Measurements from ENCODE around the gene CSH2. TPM values are rescaled to one million over a fixed set of nuclear protein-coding genes. Genes with fewer than 3 reads are reported as not detected.
A peak's percentile ranks its signal among the peaks of the same experiment; 100 is the strongest.

Gene CSH2
- total and polyA plus RNA-seq, 2 of the 13 experiments (the other 11 are each of a cell fraction or from before 2014, with no cell fraction given), result not detected

GRCh38 chr17:63840591-63841349 lies 32.7 kb downstream of the CSH2 start:
- H3K4me1 ChIP-seq (ENCODE audit: insufficient read depth, low read length), result peaks cover 44% of the 10 kb centered on the region
- CTCF ChIA-PET (ENCODE audit: low intra/inter-chr PET ratio, low total read pairs), result no interaction called here
- intact Hi-C loops (cut with micrococcal nuclease; ENCODE audit: unreplicated experiment) (loop anchor here (1.0 to 5.0 kb wide), 2 partner anchors 13 to 68 kb away; partner anchors contain the start of genes CCDC47, DDX42, FTSJ3 and PSMC5), in situ Hi-C loops (cut with HindIII; ENCODE audit: extremely low pct_ligation_motif_present, low pct_unique_long_range_greater_than_20kb) (loop anchor here (10.0 kb wide), 1 partner anchor 664 kb away; the partner anchor contains the start of genes CEP95 and DDX5)
- H3K9me3 ChIP-seq (ENCODE audit: low read length), result no peaks in the 10 kb centered on the region
- peak overlapping the region; percentile 92 for H3K27ac ChIP-seq (ENCODE audit: extremely low read length, insufficient read depth, low read length)
- H2AFZ ChIP-seq (ENCODE audit: low read length), result no peak overlapping the region
- no peak for DNase-seq (ENCODE audit: low spot score)
- peaks cover 10% of the 10 kb centered on the region; the same call in 1 of the 2 replicates for H4K20me1 ChIP-seq (ENCODE audit: insufficient read depth, low read length)
- POLR2A ChIA-PET, result interaction anchor here (1.0 to 4.4 kb wide), 4 partner anchors 9 to 219 kb away, joined by 3 to 37 read pairs (median 32); partner anchors contain the start of genes CCDC47, DDX42, FTSJ3 and MAP3K3
- no peaks in the 10 kb centered on the region; a peak in 1 of 5 replicates for H3K27me3 ChIP-seq (ENCODE audit: control insufficient read depth in 1 of 2, insufficient read depth in 2 of 2, low read length in 2 of 2)
- FAIRE-seq, result no peak
- H3K4me2 ChIP-seq (ENCODE audit: low read depth, low read length), result peak overlapping the region; percentile 92
- peak overlapping the region; percentile 85 to 98 (median 97) for H3K4me3 ChIP-seq (replicated peaks in 1 of 3; ENCODE audit: insufficient read depth in 1 of 3, low read depth in 2 of 3, low read length in 3 of 3)
- no TSS peak for BruUV-seq (replicated peaks)
- peaks cover 46% of the 10 kb centered on the region for H3K79me2 ChIP-seq (ENCODE audit: insufficient read depth, low read length)
- ATAC-seq, result peak; percentile 2
- H3K9ac ChIP-seq (ENCODE audit: insufficient read depth, low read depth, low read length), result peak overlapping the region; percentile 93
- 38% methylated on average over 4 of the region's 4 CpGs for WGBS (ENCODE audit: low lambda C conversion rate)
- H3K36me3 ChIP-seq (replicated peaks in 1 of 2; ENCODE audit: control insufficient read depth in 1 of 2, insufficient read depth in 2 of 2, low read length in 2 of 2), result peaks cover 11 to 20% of the 10 kb centered on the region in 2 experiments
- TF ChIP-seq PREB (CRISPR knock-in tag; IDR thresholded peaks at IDR 0.05) (no peak), ZNF776 (CRISPR knock-in tag; IDR thresholded peaks at IDR 0.05) (peak; percentile 77; the same call in 1 of the 2 replicates), UBTF (CRISPR knock-in tag; IDR thresholded peaks at IDR 0.05) (peak; percentile 31; the same call in 1 of the 2 replicates), ZSCAN31 (CRISPR knock-in tag; IDR thresholded peaks at IDR 0.05; ENCODE audit: low read depth) (peak; percentile 70; the same call in 1 of the 2 replicates), SUZ12 (IDR thresholded peaks at IDR 0.05; ENCODE audit: low read depth, low read length) (no peak), HNF1B (CRISPR knock-in tag; IDR thresholded peaks at IDR 0.05) (peak; percentile 58; the same call in 1 of the 2 replicates), POLR2G (IDR thresholded peaks at IDR 0.05; ENCODE audit: low read depth, low read length) (no peak), ZNF770 (CRISPR knock-in tag; IDR thresholded peaks at IDR 0.05) (0 out of 2 replicates have a peak, but pooled peaks have one; percentile 9), SPEN (CRISPR knock-in tag; IDR thresholded peaks at IDR 0.05; ENCODE audit: low read depth) (peak; percentile 54; the same call in 1 of the 2 replicates), ZZZ3 (CRISPR knock-in tag; IDR thresholded peaks at IDR 0.05; ENCODE audit: borderline replicate concordance) (peak; percentile 31; the same call in 1 of the 2 replicates), MBD4 (IDR thresholded peaks at IDR 0.05; ENCODE audit: borderline replicate concordance, low read length) (no peak), ZNF788 (CRISPR knock-in tag; IDR thresholded peaks at IDR 0.05; ENCODE audit: borderline replicate concordance) (peak; percentile 60; the same call in 1 of the 2 replicates), ATF1 (CRISPR knock-in tag; IDR thresholded peaks at IDR 0.05) (no peak), NAIF1 (CRISPR knock-in tag; IDR thresholded peaks at IDR 0.05; ENCODE audit: borderline replicate concordance) (0 out of 2 replicates have a peak, but pooled peaks have one; percentile 23), ZNF605 (CRISPR knock-in tag; IDR thresholded peaks at IDR 0.05) (no peak)
